Measurements from ENCODE around the gene ATXN1.
"Not testable (repeated sequence)": the region's sequence is repeated elsewhere in the genome, so short reads cannot be mapped to it uniquely, and the experiment has no call there.

Gene ATXN1

DNA sequence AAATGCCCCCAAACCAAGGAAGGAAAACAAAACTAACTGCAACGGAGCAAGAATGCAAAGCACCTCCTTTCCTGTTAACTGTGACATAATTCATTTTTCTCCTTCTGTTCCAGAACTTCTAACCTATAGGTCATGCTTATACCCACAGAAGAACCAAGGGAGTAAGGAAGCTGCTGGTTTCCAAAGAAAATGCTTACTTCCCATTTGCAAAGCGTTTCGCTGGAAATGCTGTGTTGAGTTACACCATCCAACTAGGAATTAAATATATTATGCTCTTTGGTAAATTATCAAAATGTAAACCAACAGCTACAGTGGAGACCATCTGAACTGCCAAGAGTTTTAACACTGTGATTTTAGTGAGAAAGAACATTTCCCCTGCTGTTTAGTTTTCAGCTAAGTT lies 42.9 kb downstream of the ATXN1 start:
- DNase-seq: no peak

GRCh38 chr6:16717275-16717942 lies 43.9 kb downstream of the ATXN1 start:
- DNase-seq: no peak

GRCh38 chr6:16716321-16716858 lies 44.9 kb downstream of the ATXN1 start:
- no peak for DNase-seq

DNA sequence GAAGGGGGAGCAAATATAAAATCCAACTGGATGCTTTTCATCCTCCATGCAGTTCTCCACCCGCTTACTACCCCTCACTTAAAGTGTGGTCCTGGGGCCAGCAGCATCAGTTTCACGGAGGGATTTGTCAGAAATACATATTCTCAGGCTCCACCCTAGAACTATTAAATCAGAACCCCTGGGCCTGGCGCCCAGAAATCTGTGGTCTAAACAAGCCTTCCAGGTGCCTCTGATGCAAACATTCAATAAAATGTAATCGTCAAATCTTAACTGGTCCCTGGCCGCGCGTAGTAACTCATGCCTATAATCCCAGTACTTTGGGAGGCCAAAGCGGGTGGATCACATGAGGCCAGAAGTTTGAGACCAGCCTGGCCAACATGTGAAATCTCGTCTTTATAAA lies 47.7 kb downstream of the ATXN1 start:
- no peak for DNase-seq

DNA sequence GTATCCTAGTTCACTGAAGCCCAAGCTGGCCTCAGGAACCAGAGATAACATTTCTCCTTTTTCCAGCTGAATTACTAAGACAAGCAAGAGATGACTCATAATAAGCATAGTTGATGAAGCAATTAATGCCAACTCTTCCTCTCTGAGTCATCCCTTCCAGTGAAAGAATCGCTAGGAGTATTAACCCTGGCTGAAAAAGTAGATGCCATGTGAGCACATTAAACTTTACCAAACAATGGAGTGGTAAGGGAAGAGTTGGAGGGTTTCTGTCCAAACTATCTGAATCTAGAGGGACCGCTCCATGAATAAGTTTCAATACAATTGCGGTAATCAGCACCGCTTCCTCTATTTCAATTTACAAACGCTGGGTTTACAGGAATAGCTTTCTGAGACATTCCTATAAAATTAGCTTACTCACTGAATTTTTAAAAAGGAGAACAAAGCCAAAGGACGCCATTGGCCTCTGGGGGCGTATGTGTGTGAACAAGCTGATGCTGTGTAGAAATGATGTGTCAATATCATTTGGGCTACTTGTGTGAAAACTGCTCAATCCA lies 48.3 kb downstream of the ATXN1 start:
- no peak for DNase-seq

GRCh38 chr6:16712255-16712930 lies 48.9 kb downstream of the ATXN1 start:
- no peak for DNase-seq

DNA sequence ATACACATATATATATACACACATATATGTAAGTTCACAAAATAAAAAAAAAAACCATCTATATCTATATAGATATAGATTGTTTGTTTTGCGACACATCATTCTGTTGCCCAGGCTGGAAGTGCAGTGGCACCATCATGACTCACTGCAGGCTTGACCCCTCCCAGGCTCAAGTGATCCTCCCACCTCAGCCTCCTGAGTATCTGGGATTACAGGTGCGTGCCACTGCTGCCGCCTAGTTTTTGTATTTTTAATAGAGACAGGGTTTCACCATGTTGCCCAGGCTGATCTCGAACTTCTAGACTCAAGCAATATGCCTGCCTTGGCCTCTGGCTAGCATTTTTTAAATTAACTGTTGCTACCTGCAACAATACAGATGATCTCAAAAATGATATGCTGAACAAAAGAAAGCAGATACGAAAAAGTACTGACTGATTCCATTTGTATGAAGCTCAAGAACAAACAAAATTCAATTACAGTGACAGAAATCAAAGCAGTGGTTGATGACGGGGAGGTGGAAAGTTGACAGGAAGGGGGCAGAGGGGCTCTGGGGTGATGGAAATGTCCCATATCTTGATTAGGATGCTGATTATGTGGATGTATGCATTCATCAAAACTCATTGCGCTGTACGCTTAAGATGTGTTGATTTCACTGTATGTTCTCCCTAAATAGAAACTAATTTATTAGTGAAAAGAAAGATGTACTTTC lies 49.6 kb downstream of the ATXN1 start:
- no peak for DNase-seq

DNA sequence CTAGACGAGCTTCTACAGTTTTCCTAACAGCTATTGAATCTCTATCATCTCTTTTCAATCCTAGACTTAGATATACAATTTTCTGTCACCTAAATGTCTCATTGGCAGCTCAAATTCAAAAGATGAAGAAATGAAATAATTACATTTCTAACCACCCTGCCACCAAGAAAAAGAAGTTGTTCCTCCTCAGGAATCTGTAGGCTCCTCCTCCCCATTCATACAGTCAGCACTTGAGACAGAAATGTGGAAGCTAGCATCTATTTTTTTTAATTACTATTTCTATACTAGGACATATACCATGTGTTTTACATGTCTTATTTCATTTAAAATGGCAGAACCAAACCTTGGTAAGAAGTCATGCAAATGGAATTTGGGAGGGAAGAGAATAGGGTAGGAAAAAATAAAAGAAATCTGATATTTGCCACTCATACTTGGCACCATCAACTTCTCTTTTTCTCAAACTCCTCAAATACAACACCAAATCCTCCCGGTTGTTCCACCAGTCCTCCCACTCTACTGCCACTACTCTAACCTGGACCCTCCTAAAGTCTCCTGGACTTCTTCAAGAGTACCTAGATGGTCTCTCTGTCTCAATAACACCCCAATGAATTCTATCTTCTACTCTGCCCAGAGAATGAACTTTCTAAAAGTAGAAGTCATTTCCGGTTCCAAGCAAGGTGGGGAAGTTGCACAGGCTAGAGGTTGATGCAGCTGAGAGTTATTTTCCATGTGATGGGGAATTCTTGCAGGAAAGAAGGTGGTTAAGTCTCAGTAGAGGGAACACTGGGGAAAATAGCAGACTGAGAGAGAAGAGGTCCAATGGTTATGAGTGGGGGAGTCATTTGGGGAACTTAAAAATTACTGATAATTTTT lies 54.1 kb downstream of the ATXN1 start:
- DNase-seq: no peak

- not testable (repeated sequence) for DNase-seq
Observed at GRCh38 chr6:16706491-16706890, 54.8 kb downstream of the ATXN1 start.

DNA sequence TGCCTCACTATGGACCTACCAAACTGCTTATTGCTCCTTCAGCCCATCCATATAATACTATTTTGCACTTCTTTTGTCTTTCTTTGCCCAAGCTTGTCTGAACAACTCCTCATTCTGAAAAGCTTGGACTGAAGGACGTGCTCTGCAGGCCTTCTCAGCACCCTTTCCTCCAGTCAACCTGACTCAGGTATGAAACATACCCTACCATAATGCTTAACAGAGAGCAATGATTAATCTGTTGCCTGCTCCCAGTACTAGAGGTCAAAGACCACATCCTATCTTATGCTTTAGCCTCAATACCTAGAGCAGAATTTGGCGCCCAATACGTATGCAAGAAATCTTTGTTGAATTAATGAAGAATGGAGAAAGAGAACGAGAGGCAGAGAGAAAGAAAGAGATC lies 55.2 kb downstream of the ATXN1 start:
- no peak for DNase-seq

DNA sequence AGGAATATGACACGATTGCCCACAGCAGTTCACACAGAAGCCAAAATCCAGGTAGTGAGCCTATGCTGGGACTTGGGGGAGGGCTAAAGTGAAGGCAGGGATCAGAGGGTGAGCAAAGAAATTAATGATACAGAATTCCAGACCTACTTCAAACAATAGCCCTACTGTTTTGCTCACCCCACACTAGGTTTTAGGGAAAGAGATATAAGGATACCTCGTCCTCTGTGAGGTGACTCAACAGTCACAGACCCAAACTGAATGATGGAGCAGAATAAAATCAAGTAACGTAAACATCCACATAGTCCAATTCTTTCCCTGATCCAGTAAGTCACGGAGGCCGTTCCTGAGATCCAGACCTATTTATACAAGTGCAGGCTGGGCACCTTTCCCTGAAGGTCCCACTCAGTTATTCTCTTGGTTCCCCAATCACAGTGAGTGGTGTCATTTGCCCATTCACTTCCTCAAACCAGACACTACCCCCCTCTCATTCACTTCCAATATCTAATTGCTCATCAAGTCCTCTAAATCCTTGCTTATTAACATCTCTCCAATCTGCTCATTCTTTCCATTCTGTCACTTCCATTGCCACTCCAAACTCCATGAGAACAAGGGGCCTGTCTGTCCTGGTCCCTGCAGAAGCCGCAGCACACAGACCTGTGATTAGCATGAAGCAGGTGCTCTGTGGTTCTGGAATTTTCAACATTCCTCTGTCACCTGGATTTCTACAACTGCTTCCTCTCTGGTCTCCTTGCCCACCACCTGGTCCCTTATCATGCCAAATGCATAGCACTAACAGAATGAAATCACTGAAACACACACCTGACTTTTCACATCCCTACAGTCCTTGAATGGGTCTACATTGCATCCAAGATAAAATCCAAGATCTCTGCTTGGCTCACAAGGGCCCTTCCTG lies 55.9 kb downstream of the ATXN1 start:
- no peak for DNase-seq

DNA sequence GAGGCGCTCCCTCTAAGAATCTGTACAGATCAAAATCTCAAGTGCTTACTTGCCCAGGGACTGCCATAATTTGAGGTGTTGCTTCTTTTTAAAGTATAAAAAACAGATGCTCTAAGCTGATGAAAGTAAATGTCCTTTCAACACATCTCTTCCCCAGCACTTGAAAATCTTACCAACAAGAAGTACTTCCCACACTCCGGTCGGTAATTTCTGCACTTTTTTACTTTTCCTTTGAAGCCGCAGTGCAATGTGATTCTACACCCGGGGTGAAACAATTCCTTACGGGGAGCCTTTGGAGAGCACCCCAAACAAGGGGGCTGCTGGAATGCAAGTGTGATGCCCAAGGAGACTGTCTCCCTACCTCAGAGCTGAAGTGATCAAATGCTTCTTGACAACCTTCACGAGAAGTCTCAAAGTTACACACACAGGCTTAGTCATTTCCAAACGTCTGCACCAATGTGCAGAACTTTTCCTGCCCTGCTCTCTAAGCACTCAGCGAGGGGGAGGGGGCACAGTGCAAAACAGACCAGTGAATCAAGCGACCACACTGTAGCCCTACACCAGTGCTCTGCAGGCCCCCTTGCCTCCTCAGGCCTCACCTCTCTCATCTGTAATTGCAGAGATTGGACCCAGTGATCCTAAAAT lies 56.7 kb downstream of the ATXN1 start:
- no peak for DNase-seq

DNA sequence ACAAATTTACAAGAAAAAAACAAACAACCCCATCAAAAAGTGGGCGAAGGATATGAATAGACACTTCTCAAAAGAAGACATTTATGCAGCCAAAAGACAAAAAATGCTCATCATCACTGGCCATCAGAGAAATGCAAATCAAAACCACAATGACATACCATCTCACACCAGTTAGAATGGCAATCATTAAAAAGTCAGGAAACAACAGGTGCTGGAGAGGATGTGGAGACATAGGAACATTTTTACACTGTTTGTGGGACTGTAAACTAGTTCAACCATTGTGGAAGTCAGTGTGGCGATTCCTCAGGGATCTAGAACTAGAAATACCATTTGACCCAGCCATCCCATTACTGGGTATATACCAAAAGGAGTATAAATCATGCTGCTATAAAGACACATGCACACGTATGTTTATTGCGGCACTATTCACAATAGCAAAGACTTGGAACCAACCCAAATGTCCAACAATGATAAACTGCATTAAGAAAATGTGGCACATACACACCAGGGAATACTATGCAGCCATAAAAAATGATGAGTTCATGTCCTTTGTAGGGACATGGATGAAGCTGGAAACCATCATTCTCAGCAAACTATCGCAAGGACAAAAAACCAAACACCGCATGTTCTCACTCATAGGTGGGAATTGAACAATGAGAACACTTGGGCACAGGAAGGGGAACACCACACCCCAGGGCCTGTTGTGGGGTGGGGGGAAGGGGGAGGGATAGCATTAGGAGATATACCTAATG lies 58.5 kb downstream of the ATXN1 start:
- DNase-seq: not testable (repeated sequence)

DNA sequence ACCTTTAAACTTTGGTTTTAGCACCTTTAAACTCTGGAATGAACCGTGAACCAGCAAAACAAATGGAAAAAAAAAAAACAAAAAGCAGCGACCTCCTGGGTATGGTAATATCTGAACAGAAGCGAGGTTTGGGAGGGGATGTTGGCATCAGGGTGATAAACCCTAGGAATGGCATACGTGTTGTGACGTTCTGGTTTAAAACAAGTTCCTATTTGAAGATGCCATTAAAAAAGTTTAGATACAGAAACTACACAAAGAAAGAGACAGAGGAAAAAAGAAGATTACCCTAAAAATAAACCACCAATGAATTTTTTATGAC lies 60.4 kb downstream of the ATXN1 start:
- DNase-seq: no peak

- no peak for DNase-seq
Observed at GRCh38 chr6:16700202-16700915, 60.9 kb downstream of the ATXN1 start.

DNA sequence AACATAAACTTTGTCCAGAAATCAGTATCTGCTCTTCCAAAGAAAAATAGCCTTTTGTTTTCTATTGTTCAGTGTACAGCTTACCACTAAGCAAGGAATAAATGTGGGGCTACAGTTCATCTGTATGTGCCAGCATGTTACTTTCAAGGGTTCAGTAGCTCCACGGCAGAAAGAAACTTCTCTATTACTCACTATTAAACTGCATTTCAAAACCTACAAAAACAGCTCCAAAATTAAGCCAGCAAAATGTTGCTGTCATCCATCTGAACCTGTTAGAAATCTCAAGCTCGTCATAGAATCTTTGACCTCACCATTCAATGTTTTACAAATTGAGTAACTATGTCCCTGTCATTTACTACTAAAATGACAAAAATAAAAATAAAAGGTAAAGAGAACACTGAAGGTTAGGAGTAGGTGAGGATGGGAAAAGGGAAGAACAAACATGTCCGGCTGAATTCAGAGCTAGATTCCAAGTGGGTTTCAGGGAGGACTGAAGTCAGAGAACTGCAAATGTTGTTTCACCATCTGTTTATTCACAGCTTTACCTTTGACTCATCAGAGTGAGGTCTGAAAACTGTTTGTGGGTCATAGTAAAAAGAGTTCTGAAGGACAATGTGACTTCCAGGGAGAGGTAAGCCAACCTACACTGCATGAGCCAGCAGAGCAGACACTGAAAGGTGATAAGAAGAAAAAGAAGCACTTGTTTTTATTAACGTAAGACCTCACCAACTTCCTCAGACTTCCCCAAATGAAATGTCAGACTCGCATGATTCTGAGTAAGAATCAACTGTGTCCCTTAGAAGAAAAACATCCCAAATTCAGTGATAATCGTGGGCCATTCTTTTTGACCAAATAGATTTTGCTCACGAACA lies 62.0 kb downstream of the ATXN1 start:
- DNase-seq: no peak

DNA sequence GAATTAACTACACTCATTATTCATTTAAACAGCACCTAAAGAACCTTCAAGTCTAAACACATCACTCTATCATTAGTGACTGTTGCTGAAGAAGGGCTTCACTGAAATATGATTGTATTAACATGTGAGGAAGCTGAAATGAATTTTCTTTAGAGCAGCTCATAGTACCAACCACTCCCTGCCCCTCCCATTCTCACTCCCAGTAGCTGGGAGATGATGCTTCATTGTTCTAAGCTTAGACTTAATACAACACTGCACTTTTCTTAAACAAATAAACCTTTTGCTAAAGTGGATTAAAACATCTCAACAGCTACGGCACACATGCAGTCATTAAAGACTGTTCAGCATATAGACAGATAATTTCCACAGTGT lies 63.1 kb downstream of the ATXN1 start:
- DNase-seq: no peak

- DNase-seq: no peak
Observed at GRCh38 chr6:16697437-16698161, 63.7 kb downstream of the ATXN1 start.

All from NCI-H2107 (cell line).